Vagina (tissue), 2 donors: ENCODE results near the gene RADIL. TPM values are rescaled to one million over a fixed set of nuclear protein-coding genes. Genes with fewer than 3 reads are reported as not detected.
A peak's percentile ranks its signal among the peaks of the same experiment; 100 is the strongest.

Source experiments
- DNase-seq, 2 donors: peaks; one replicate each; pipeline ENCODE4 v3.0.0-alpha.2; 2017; ENCODE audit errors: extremely low spot score in 2 of 2
- H3K27ac ChIP-seq: fragments of 200-600 bp; sonication (generic); one replicate; pipeline ENCODE4 v1.5.1; 2019
- H3K27me3 ChIP-seq: fragments of 200-600 bp; sonication (generic); one replicate; pipeline ENCODE4 v1.5.1; 2019
- H3K36me3 ChIP-seq, 2 donors: fragments of 200-600 bp; sonication (generic); one replicate each; pipeline ENCODE4 v1.5.1; 2017 to 2019
- H3K4me1 ChIP-seq: fragments of 200-600 bp; sonication (generic); one replicate; pipeline ENCODE4 v1.5.1; 2019
- H3K4me3 ChIP-seq, 2 donors: fragments of 200-600 bp; sonication (generic); 1 replicate in 1 of 2; 2 replicates in 1 of 2; pipeline ENCODE4 v1.5.1; 2016 to 2019
- H3K9me3 ChIP-seq: fragments of 200-600 bp; sonication (generic); one replicate; pipeline ENCODE4 v1.5.1; 2019
- POLR2A ChIP-seq, 2 donors: fragments of 450-650 bp; IDR thresholded peaks; one replicate each; pipeline ENCODE4 v1.6.1; 2017; ENCODE audit warnings: antibody characterized with exemption in 2 of 2, mild to moderate bottlenecking in 2 of 2, moderate library complexity in 2 of 2
- POLR2AphosphoS5 ChIP-seq, 2 donors: sonication (generic); formaldehyde crosslinking; IDR thresholded peaks; one replicate each; pipeline ENCODE4 v1.9.0; 2017; ENCODE audit warnings: antibody characterized with exemption in 2 of 2, mild to moderate bottlenecking in 2 of 2, low read depth in 1 of 2; ENCODE audit not compliant: insufficient read depth in 1 of 2
- intact Hi-C: fragments of 100-400 bp; cut with DNase I; formaldehyde crosslinking; loops from one replicate; pipeline ENCODE4 v1.15.1; 2023
- total RNA-seq: library from RNA; depleted of rRNA; stranded (reverse); fragments of >200 nt; gene quantifications from one replicate; pipeline ENCODE4 v1.2.3, GENCODE V29; 2016
- TF ChIP-seq, protein P1 (sequence below), 3 experiments: fragments of 450-650 bp in 2 of 3; fragments of 200-600 bp in 1 of 3; sonication (generic) in 1 of 3; IDR thresholded peaks; one replicate each; pipeline ENCODE4 v1.5.1; 2017 to 2019; ENCODE audit warnings: antibody characterized with exemption in 3 of 3, mild to moderate bottlenecking in 2 of 3, moderate library complexity in 2 of 3

Gene RADIL
- total RNA-seq, 1 donor from 2014 or later = 16.5 TPM

DNA sequence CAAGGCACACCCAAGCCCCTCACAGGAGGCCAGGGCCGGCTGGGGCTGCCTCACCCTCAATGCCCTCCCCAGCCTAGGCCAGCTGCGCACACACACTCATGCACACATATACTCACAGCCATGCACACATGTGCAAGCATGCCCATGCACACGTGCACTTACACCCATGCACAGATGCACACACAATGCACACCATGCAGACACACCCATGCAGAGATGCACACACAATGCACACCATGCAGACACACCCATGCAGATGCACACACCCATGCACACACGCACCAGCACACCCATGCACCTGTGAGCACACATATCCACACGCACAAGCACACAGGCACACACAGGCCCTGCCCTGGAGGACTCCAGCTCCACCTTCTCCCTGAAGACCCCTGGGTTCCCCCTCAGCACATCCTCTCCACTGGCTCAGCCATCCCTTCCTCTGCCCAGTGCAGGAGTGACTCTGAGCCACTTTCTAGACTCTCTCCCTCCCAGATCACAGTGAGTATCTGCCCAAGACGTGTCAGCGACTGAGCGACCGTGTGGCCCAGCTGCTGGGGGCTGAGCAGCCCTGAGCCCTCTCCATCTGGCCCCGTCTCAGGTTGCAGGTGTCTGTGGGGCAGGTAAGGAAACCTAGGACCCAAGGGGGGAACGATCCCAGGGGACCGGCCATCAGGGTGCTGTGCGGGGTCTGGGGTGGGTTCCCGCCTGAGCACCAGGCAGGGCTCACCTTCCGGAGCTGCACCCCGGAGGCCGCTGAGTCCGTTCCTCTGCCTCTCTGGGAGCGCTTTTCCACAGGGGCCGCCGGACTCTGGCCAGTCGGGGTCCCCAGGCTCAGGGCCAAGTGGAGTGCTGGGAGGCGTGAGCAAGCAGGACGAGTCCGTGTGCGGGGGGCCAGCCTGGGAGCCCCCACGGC is 82.3 kb downstream of the RADIL start:
- no peaks in the 10 kb centered on the region for H3K27me3 ChIP-seq
- intact Hi-C loops = no loop called here
- no peak for DNase-seq
- no peaks in the 10 kb centered on the region for H3K9me3 ChIP-seq
- TF ChIP-seq POLR2AphosphoS5 (IDR thresholded peaks at IDR 0.05; ENCODE audit: insufficient read depth in 1 of 2, low read depth in 1 of 2) (no peak), POLR2A (IDR thresholded peaks at IDR 0.05) (no peak)
- TF ChIP-seq, protein P1, sequence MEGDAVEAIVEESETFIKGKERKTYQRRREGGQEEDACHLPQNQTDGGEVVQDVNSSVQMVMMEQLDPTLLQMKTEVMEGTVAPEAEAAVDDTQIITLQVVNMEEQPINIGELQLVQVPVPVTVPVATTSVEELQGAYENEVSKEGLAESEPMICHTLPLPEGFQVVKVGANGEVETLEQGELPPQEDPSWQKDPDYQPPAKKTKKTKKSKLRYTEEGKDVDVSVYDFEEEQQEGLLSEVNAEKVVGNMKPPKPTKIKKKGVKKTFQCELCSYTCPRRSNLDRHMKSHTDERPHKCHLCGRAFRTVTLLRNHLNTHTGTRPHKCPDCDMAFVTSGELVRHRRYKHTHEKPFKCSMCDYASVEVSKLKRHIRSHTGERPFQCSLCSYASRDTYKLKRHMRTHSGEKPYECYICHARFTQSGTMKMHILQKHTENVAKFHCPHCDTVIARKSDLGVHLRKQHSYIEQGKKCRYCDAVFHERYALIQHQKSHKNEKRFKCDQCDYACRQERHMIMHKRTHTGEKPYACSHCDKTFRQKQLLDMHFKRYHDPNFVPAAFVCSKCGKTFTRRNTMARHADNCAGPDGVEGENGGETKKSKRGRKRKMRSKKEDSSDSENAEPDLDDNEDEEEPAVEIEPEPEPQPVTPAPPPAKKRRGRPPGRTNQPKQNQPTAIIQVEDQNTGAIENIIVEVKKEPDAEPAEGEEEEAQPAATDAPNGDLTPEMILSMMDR (IDR thresholded peaks at IDR 0.05) = no peak
- H3K4me1 ChIP-seq = peaks cover 5% of the 10 kb centered on the region
- H3K36me3 ChIP-seq = no peaks in the 10 kb centered on the region
- no peak overlapping the region for H3K4me3 ChIP-seq
- H3K27ac ChIP-seq = no peak overlapping the region

DNA sequence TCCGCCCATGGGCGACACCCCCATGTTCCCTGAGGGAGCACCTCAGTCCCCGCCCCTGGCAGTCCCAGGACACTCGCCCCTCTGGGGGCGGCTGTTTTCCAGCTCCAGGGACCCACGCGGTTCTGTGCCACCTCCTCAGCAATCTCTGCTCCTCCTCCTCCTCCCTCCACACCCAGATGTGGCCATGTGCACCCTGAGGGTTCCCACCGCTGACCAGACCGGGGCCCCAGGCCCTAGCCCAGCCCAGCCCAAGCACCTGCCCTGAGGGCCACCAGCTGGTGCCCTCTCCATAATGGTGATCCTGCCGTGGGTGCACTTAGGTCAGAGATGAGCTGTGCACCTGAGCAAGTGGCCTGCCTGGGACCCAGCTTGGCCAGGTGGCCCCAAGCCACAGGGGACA is 83.0 kb downstream of the RADIL start:
- no peak overlapping the region for H3K27ac ChIP-seq
- no peak for DNase-seq
- no peaks in the 10 kb centered on the region for H3K9me3 ChIP-seq
- H3K27me3 ChIP-seq = no peaks in the 10 kb centered on the region
- TF ChIP-seq POLR2A (IDR thresholded peaks at IDR 0.05) = no peak
- TF ChIP-seq, protein P1 (IDR thresholded peaks at IDR 0.05) = no peak
- no peak for TF ChIP-seq POLR2AphosphoS5 (IDR thresholded peaks at IDR 0.05; ENCODE audit: insufficient read depth in 1 of 2, low read depth in 1 of 2)
- intact Hi-C loops = no loop called here
- H3K4me1 ChIP-seq = peaks cover 5% of the 10 kb centered on the region
- no peaks in the 10 kb centered on the region for H3K36me3 ChIP-seq
- H3K4me3 ChIP-seq = no peak overlapping the region

GRCh38 chr7:4799508-4800268 is 83.8 kb downstream of the RADIL start:
- no peaks in the 10 kb centered on the region for H3K27me3 ChIP-seq
- TF ChIP-seq, protein P1 (IDR thresholded peaks at IDR 0.05) = no peak
- no peak for TF ChIP-seq POLR2A (IDR thresholded peaks at IDR 0.05)
- peak in 1 of 2 donors; percentile 9 for TF ChIP-seq POLR2AphosphoS5 (IDR thresholded peaks at IDR 0.05; ENCODE audit: insufficient read depth in 1 of 2, low read depth in 1 of 2)

GRCh38 chr7:4798706-4799235 is 84.7 kb downstream of the RADIL start:
- intact Hi-C loops = loop anchor here (2.0 to 5.0 kb wide), 2 partner anchors 84 to 289 kb away; partner anchors contain the start of gene RADIL
- Histone ChIP-seq H3K4me3 (no peak overlapping the region), H3K27me3 (no peaks in the 10 kb centered on the region), H3K36me3 (no peaks in the 10 kb centered on the region), H3K27ac (no peak overlapping the region), H3K4me1 (peaks cover 5% of the 10 kb centered on the region), H3K9me3 (no peaks in the 10 kb centered on the region)
- TF ChIP-seq POLR2A (IDR thresholded peaks at IDR 0.05) (no peak), POLR2AphosphoS5 (IDR thresholded peaks at IDR 0.05; ENCODE audit: insufficient read depth in 1 of 2, low read depth in 1 of 2) (no peak)
- TF ChIP-seq, protein P1 (IDR thresholded peaks at IDR 0.05) = no peak
- DNase-seq = no peak

More at GRCh38 chr7:4799508-4800268, 83.8 kb downstream of the RADIL start:
- peaks cover 5% of the 10 kb centered on the region for H3K4me1 ChIP-seq
- H3K27ac ChIP-seq = no peak overlapping the region
- no peaks in the 10 kb centered on the region for H3K36me3 ChIP-seq
- no peaks in the 10 kb centered on the region for H3K9me3 ChIP-seq
- no peak overlapping the region for H3K4me3 ChIP-seq
- intact Hi-C loops = loop anchor here (2.0 to 5.0 kb wide), 2 partner anchors 83 to 288 kb away; partner anchors contain the start of gene RADIL
- DNase-seq = no peak
